Central memory CD8-positive, alpha-beta T cell (primary cell): ENCODE data around the gene RXRG.

Experiments used
- ATAC-seq: fragments of 150-1000 bp; cut with Tn5 transposase; replicated peaks from 2 replicates; pipeline ENCODE4 v1.10.0; 2022; ENCODE audit warnings: mild to moderate bottlenecking, moderate FRiP score, moderate number of reproducible peaks; ENCODE audit not compliant: poor library complexity, severe bottlenecking; ENCODE audit errors: extremely low read depth
- DNase-seq, 2 donors: peaks; one replicate each; pipeline ENCODE4 v3.0.0; 2021; ENCODE audit warnings: low spot score in 2 of 2
- H3K27ac Mint-ChIP-seq: one replicate; pipeline ENCODE4 v1.8.0; 2022; ENCODE audit warnings: low read depth, mild to moderate bottlenecking, moderate library complexity, mixed read lengths
- H3K27me3 Mint-ChIP-seq: one replicate; pipeline ENCODE4 v1.8.0; 2022; ENCODE audit warnings: mixed read lengths
- H3K36me3 Mint-ChIP-seq: one replicate; pipeline ENCODE4 v1.8.0; 2022; ENCODE audit warnings: mild to moderate bottlenecking, moderate library complexity, mixed read lengths; ENCODE audit not compliant: insufficient read depth
- H3K4me1 Mint-ChIP-seq: one replicate; pipeline ENCODE4 v1.8.0; 2022; ENCODE audit warnings: mixed read lengths
- H3K4me3 Mint-ChIP-seq: one replicate; pipeline ENCODE4 v1.8.0; 2022; ENCODE audit warnings: mild to moderate bottlenecking, moderate library complexity, mixed read lengths
- H3K9me3 Mint-ChIP-seq: one replicate; pipeline ENCODE4 v1.8.0; 2022; ENCODE audit warnings: mixed read lengths

RXRG gene

GRCh38 chr1:165371588-165372225 lies 73.2 kb downstream of the RXRG start:
- no peak for DNase-seq
- peaks cover 2% of the 10 kb centered on the region for H3K36me3 Mint-ChIP-seq
- no peak for ATAC-seq
- H3K27ac Mint-ChIP-seq = no peak overlapping the region
- H3K27me3 Mint-ChIP-seq = peaks cover 82% of the 10 kb centered on the region
- no peaks in the 10 kb centered on the region for H3K9me3 Mint-ChIP-seq
- peaks cover 8% of the 10 kb centered on the region for H3K4me1 Mint-ChIP-seq
- no peak overlapping the region for H3K4me3 Mint-ChIP-seq

DNA sequence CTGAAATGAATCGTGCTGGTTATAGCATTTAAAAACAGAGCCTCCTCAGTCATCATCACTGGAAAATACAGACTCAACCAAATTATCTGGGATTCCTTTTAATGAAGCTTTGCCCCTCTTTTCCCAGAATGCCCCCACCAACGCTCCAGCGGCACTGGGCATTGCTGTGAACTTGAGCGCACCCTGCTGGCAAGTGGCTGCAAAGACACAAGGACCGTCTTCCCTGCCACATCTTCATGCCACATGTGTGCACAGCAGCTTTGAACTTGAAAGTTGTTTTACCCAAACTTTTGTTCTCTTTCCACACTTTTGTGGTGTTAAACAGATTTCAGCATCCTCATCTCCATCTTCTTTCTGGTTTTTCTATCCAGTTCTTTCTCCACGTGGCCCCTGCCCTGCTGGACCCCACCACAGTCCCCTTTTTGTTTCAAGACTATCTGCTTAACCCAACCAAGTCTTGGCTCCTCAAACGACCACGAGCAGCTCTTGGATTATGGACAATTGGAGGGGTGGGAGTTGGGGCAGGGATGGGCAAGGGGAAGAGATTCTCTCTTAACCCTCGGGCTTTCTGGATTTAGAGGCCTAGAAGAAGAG lies 75.6 kb downstream of the RXRG start:
- Mint-ChIP-seq H3K27ac (no peak overlapping the region), H3K4me1 (peaks cover 4% of the 10 kb centered on the region), H3K27me3 (peaks cover 81% of the 10 kb centered on the region), H3K9me3 (no peaks in the 10 kb centered on the region), H3K36me3 (peaks cover 2% of the 10 kb centered on the region), H3K4me3 (no peak overlapping the region)
- DNase-seq = peak; percentile 23 to 35
- ATAC-seq = no peak

GRCh38 chr1:165367375-165367993 lies 77.4 kb downstream of the RXRG start:
- H3K27ac Mint-ChIP-seq = no peak overlapping the region
- H3K36me3 Mint-ChIP-seq = peaks cover 2% of the 10 kb centered on the region
- H3K4me1 Mint-ChIP-seq = peaks cover 4% of the 10 kb centered on the region
- DNase-seq (peak; percentile 50 to 70), ATAC-seq (no peak)
- H3K27me3 Mint-ChIP-seq = peaks cover 76% of the 10 kb centered on the region
- no peaks in the 10 kb centered on the region for H3K9me3 Mint-ChIP-seq
- no peak overlapping the region for H3K4me3 Mint-ChIP-seq

DNA sequence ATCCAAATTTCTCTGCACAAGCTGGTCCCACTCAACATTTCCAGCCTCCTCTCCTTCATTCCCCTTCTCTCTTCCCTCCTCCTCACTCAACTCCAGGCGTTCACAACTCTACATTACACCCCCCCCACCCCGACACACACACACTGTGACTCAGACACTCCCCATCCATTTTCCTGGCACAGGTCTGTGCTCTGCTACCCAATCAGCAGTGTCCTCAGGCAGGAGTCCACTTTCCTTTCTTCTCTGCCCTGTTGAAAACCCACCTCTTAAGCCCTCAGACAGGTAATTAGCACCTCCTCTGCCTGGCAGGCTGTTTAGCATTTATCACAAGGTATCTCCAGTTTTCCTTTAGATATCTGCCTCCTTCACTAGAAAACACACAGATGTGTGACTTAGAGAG lies 79.6 kb downstream of the RXRG start:
- ATAC-seq (no peak), DNase-seq (no peak)
- peaks cover 2% of the 10 kb centered on the region for H3K36me3 Mint-ChIP-seq
- H3K4me3 Mint-ChIP-seq = no peak overlapping the region
- H3K27me3 Mint-ChIP-seq = peaks cover 76% of the 10 kb centered on the region
- H3K9me3 Mint-ChIP-seq = no peaks in the 10 kb centered on the region
- peaks cover 4% of the 10 kb centered on the region for H3K4me1 Mint-ChIP-seq
- no peak overlapping the region for H3K27ac Mint-ChIP-seq

GRCh38 chr1:165364568-165365133 lies 80.3 kb downstream of the RXRG start:
- no peak for ATAC-seq
- Mint-ChIP-seq H3K36me3 (peaks cover 2% of the 10 kb centered on the region), H3K9me3 (no peaks in the 10 kb centered on the region), H3K27ac (no peak overlapping the region), H3K4me1 (peaks cover 4% of the 10 kb centered on the region), H3K4me3 (no peak overlapping the region), H3K27me3 (peaks cover 77% of the 10 kb centered on the region)
- DNase-seq = no peak

DNA sequence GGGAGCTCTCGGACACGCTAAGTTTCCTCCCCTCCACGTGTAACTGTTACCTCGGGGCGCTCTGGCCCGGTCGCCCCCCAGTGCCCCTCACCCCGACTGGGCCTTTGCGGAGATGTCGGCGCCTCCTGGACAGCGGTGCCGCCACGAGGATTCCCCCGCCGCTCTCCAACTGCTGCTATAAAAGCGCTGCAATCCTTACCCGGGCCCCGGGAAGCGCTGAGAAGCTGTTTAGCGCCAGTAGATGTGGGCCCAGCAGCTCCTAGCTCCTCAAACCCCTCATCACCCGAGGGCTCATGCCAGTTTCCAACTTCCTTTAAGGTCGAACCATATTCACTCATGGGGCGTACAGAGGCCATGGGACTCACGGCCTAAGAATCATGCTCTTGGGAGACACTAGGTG lies 88.0 kb downstream of the RXRG start:
- no peaks in the 10 kb centered on the region for H3K4me1 Mint-ChIP-seq
- DNase-seq (no peak), ATAC-seq (no peak)
- H3K36me3 Mint-ChIP-seq = peaks cover 4% of the 10 kb centered on the region
- peaks cover 91% of the 10 kb centered on the region for H3K27me3 Mint-ChIP-seq
- H3K27ac Mint-ChIP-seq = no peak overlapping the region
- H3K9me3 Mint-ChIP-seq = no peaks in the 10 kb centered on the region
- H3K4me3 Mint-ChIP-seq = no peak overlapping the region

GRCh38 chr1:165355977-165356811 lies 88.7 kb downstream of the RXRG start, which contains the start of gene LMX1A:
LMX1A (minus strand) TSS chr1:165356715; CDS start chr1:165355559, 1,156 bp downstream.
- Mint-ChIP-seq H3K27ac (no peak within 1 kb of the TSS), H3K9me3 (no peaks in the 10 kb centered on the region), H3K27me3 (peaks cover 91% of the 10 kb centered on the region), H3K4me1 (no peaks in the 10 kb centered on the region), H3K36me3 (peaks cover 4% of the 10 kb centered on the region), H3K4me3 (no peak within 1 kb of the TSS)
- no peak for DNase-seq
- ATAC-seq = no peak

GRCh38 chr1:165355139-165355976 lies 89.6 kb downstream of the RXRG start:
- DNase-seq = no peak
- Mint-ChIP-seq H3K4me1 (no peaks in the 10 kb centered on the region), H3K9me3 (no peaks in the 10 kb centered on the region), H3K27me3 (peaks cover 91% of the 10 kb centered on the region), H3K36me3 (peaks cover 4% of the 10 kb centered on the region), H3K27ac (no peak overlapping the region), H3K4me3 (no peak overlapping the region)
- ATAC-seq = no peak

DNA sequence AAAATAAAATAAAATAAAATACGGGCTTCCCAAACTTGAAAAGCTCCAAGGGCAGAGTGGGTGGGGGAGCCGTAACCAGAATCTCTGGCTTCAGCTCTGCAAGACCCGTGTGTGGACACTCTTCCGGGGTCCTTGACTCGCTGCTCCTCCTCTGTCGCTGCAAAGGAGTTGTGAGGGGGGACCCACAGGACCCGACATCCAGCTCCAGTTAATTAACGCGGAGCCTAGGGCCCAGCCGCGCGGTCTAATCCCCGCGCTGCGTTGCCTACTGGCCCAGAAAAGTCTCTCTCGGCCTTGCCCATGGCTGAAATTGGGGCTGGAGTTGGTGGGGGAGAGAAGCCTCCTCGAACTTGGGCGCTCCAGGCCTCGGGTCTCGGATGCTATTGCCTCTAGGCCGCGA lies 90.2 kb downstream of the RXRG start:
- H3K4me1 Mint-ChIP-seq = no peaks in the 10 kb centered on the region
- DNase-seq (no peak), ATAC-seq (no peak)
- no peak overlapping the region for H3K4me3 Mint-ChIP-seq
- H3K9me3 Mint-ChIP-seq = no peaks in the 10 kb centered on the region
- peaks cover 91% of the 10 kb centered on the region for H3K27me3 Mint-ChIP-seq
- no peak overlapping the region for H3K27ac Mint-ChIP-seq
- peaks cover 4% of the 10 kb centered on the region for H3K36me3 Mint-ChIP-seq

DNA sequence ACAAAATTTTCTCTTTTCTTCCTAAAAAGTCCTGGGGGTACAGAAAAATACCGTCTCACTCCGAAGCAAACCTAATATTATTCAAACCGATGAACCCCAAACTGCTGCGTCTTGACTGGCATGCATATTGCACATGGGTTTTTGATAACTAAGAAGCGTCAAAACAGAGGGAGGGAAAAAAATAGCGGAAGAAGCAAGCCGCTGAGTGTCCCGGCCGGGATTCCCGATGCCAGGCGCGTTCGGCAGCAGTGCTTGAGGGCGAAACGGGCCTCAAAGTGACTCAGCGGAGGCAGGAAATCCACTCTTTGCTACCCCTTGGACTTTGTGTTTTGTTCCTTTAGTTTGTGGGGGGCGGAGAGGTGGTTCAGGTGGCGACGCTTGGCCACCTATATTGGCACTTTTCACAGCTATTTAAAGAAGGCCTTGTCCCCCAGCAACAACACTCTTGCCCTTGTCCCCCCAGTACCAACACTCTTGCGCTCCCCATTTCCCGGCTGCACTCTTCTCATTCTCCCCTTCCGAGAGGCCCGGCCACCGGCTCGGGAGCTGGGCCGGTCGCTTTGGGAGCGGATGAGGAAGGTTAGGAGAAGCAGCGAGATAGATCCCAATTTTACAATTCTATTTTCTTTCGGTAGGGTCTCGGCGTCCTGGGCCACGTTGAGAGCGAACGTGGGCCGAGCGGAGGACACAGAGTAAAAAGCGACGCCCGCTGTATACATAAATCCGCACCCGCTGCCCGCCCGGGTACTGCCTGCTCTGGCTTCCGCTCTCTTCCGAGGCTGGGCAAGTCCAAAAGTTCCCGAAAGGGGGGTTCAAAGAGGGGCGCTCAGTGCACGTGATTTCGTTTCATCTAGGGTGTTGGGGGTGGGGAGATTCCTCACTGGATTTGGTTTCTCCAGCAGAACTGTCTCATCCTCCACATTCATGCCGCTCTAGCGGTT lies 90.9 kb downstream of the RXRG start:
- Mint-ChIP-seq H3K9me3 (no peaks in the 10 kb centered on the region), H3K27ac (no peak overlapping the region), H3K4me1 (no peaks in the 10 kb centered on the region), H3K4me3 (no peak overlapping the region), H3K36me3 (peaks cover 4% of the 10 kb centered on the region), H3K27me3 (peaks cover 91% of the 10 kb centered on the region)
- no peak for ATAC-seq
- DNase-seq = no peak
